HL-60 (cell line): Measurements from ENCODE around the gene TOMM40.
A peak's percentile ranks its signal among the peaks of the same experiment; 100 is the strongest.

ENCODE experiments used
- DNase-seq, 2 experiments: peaks; one replicate each; pipeline ENCODE4 v3.0.0-alpha.2; 2010 to 2020; ENCODE audit warnings: low read depth in 1 of 2, low spot score in 1 of 2
- H3K27ac ChIP-seq: fragments of 250-450 bp; sonication (Bioruptor Pico); replicated peaks from 2 replicates; pipeline ENCODE4 v1.5.1; 2020; ENCODE audit warnings: mild to moderate bottlenecking, moderate library complexity
- H3K27me3 ChIP-seq: fragments of 250-450 bp; sonication (Bioruptor Pico); 2 replicates; pipeline ENCODE4 v1.5.1; 2021; ENCODE audit warnings: mild to moderate bottlenecking, moderate library complexity; ENCODE audit not compliant: insufficient read depth, poor library complexity, severe bottlenecking
- H3K4me3 ChIP-seq: replicated peaks from 2 replicates; pipeline ENCODE4 v1.5.1; 2011; ENCODE audit warnings: mild to moderate bottlenecking, control low read depth, low read length; ENCODE audit not compliant: insufficient read depth
- CTCF ChIP-seq: IDR thresholded peaks from one replicate; pipeline ENCODE4 v1.5.1; 2011; ENCODE audit warnings: low read length, control low read depth, inconsistent platforms; ENCODE audit not compliant: insufficient read depth
- GABPA ChIP-seq: IDR thresholded peaks from 2 replicates; pipeline ENCODE4 v1.6.1; 2012; ENCODE audit warnings: low read depth
- POLR2AphosphoS5 ChIP-seq: IDR thresholded peaks from 2 replicates; pipeline ENCODE4 v1.6.1; 2012; ENCODE audit warnings: low read depth
- REST ChIP-seq: IDR thresholded peaks from 2 replicates; pipeline ENCODE4 v1.6.1; 2012; ENCODE audit warnings: low read depth; ENCODE audit not compliant: insufficient replicate concordance
- SPI1 ChIP-seq: IDR thresholded peaks from 2 replicates; pipeline ENCODE4 v1.6.1; 2012; ENCODE audit warnings: low read depth, mild to moderate bottlenecking, borderline replicate concordance

Gene TOMM40

GRCh38 chr19:44903602-44904425 is 12.8 kb downstream of the TOMM40 start:
- Histone ChIP-seq H3K27ac (no peak overlapping the region), H3K27me3 (peaks cover 10% of the 10 kb centered on the region), H3K4me3 (no peak overlapping the region)
- TF ChIP-seq SPI1 (no peak), GABPA (no peak), CTCF (peak; percentile 80), REST (no peak), POLR2AphosphoS5 (peak; percentile 83)
- peak in 1 of 2 experiments; percentile 72 for DNase-seq

- H3K27ac ChIP-seq, result no peak overlapping the region
- DNase-seq, result no peak
- TF ChIP-seq POLR2AphosphoS5 (peak; percentile 26), GABPA (no peak)
- H3K27me3 ChIP-seq, result peaks cover 10% of the 10 kb centered on the region
- no peak overlapping the region for H3K4me3 ChIP-seq
Observed at GRCh38 chr19:44904426-44904994, 13.5 kb downstream of the TOMM40 start.

- H3K27ac ChIP-seq, result no peak within 1 kb of the TSS
Observed at GRCh38 chr19:44905437-44906160, 14.5 kb downstream of the TOMM40 start, which contains the start of gene APOE. Gene APOE (plus strand): TSS chr19:44905796. CDS start chr19:44906625, 829 bp downstream.

More at GRCh38 chr19:44905437-44906160, 14.5 kb downstream of the TOMM40 start, which contains the start of gene APOE:
- H3K4me3 ChIP-seq, result no peak within 1 kb of the TSS
- DNase-seq, result no peak
- TF ChIP-seq REST (no peak), CTCF (no peak), SPI1 (no peak), POLR2AphosphoS5 (peak; percentile 21; the same call in 1 of the 2 replicates)
- peaks cover 10% of the 10 kb centered on the region for H3K27me3 ChIP-seq
